PC-3 (cell line): ENCODE measurements around the gene JADE3.

Experiments
- EZH2 ChIP-seq: fragments of 300-600 bp; sonication (generic); IDR thresholded peaks from one replicate; pipeline ENCODE4 v1.6.1; 2017; ENCODE audit warnings: antibody characterized with exemption, mild to moderate bottlenecking, low read length; ENCODE audit not compliant: unreplicated experiment
- EZH2phosphoT487 ChIP-seq: fragments of 300-600 bp; sonication (generic); IDR thresholded peaks from 2 replicates; pipeline ENCODE4 v1.6.1; 2018; ENCODE audit warnings: mild to moderate bottlenecking, antibody characterized with exemption, low read length, borderline replicate concordance
- TF ChIP-seq, protein P1 (sequence below): fragments of 300-600 bp; sonication (generic); conservative IDR thresholded peaks from 2 replicates; pipeline ENCODE4 v1.5.1; 2017; ENCODE audit warnings: antibody characterized with exemption, low read depth, mild to moderate bottlenecking, low read length

- TF ChIP-seq, protein P1, sequence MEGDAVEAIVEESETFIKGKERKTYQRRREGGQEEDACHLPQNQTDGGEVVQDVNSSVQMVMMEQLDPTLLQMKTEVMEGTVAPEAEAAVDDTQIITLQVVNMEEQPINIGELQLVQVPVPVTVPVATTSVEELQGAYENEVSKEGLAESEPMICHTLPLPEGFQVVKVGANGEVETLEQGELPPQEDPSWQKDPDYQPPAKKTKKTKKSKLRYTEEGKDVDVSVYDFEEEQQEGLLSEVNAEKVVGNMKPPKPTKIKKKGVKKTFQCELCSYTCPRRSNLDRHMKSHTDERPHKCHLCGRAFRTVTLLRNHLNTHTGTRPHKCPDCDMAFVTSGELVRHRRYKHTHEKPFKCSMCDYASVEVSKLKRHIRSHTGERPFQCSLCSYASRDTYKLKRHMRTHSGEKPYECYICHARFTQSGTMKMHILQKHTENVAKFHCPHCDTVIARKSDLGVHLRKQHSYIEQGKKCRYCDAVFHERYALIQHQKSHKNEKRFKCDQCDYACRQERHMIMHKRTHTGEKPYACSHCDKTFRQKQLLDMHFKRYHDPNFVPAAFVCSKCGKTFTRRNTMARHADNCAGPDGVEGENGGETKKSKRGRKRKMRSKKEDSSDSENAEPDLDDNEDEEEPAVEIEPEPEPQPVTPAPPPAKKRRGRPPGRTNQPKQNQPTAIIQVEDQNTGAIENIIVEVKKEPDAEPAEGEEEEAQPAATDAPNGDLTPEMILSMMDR, result no peak
- no peak for TF ChIP-seq EZH2
- TF ChIP-seq EZH2phosphoT487, result no peak
These were observed 5.4 kb downstream of the JADE3 start for GRCh38 chrX:46917622-46918021.
